Mucosa of descending colon (tissue), 3 donors: ENCODE data around the gene MRM2. TPM values are rescaled to one million over a fixed set of nuclear protein-coding genes. Genes with fewer than 3 reads are reported as not detected.
A peak's percentile ranks its signal among the peaks of the same experiment; 100 is the strongest.

ENCODE experiments used
- ATAC-seq: fragments of 200-7000 bp; cut with Tn5 transposase; one replicate; pipeline ENCODE4 v1.9.1; 2020; ENCODE audit warnings: mild to moderate bottlenecking, moderate library complexity
- DNase-seq, 3 donors: peaks; one replicate each; pipeline ENCODE4 v3.0.0-alpha.2; 2020
- H3K36me3 ChIP-seq: fragments of 200-600 bp; one replicate; pipeline ENCODE4 v1.8.0; 2021; ENCODE audit warnings: low read depth, mild to moderate bottlenecking
- H3K4me1 ChIP-seq: fragments of 200-600 bp; one replicate; pipeline ENCODE4 v1.8.0; 2021; ENCODE audit warnings: low read depth, mild to moderate bottlenecking
- H3K4me3 ChIP-seq: fragments of 200-600 bp; one replicate; pipeline ENCODE4 v1.8.0; 2021; ENCODE audit warnings: mild to moderate bottlenecking
- H3K9me3 ChIP-seq: fragments of 200-600 bp; one replicate; pipeline ENCODE4 v1.8.0; 2021; ENCODE audit warnings: mild to moderate bottlenecking
- intact Hi-C, 2 donors: fragments of 100-400 bp; cut with DNase I in 1 of 2; cut with micrococcal nuclease in 1 of 2; formaldehyde crosslinking; loops; one replicate each; pipeline versions ENCODE4 v1.11.0 to v1.11.1; 2022; cut with DNase I, micrococcal nuclease
- long read RNA-seq, 2 donors: library from polyadenylated mRNA; unstranded; transcript quantifications; one replicate each; pipeline ENCODE4 v2.0.0, GENCODE V29; 2019 to 2021
- total RNA-seq, 3 donors: library from RNA; stranded (reverse); fragmentation: NEBNext Ultra II Directional in 2 of 3; extraction: Animal tissue kit (Norgen Biotek cat#: 25700) in 2 of 3; gene quantifications; one replicate each; pipeline versions ENCODE4 v1.2.1 to v1.2.4, GENCODE V29; 2021 to 2023
- TF ChIP-seq, protein P1 (sequence below): fragments of 200-600 bp; IDR thresholded peaks from one replicate; pipeline ENCODE4 v1.8.0; 2022; ENCODE audit warnings: antibody characterized with exemption, mild to moderate bottlenecking
- donor health status: DM: no; HTN: no; CAD: no; lungs with moderate emphysema.
- donor health status: DM: no; HTN: no; CAD: no.
- donor health status: DM: no; HTN: yes; CAD: no.

Gene MRM2
- total RNA-seq, result 10 to 100 TPM; 16.5 to 18.8 (median 17.2) TPM
- long read RNA-seq, donor 1, transcript MRM2-205 (4 exons, 2,511 nt), result minor isoform, 5 of 37 reads
- long read RNA-seq, donor 1, transcript MRM2-201 (3 exons, 1,601 nt), result major isoform, 18 of 37 reads
- long read RNA-seq, donor 1, partial matches to known transcripts, result 2 of 37 reads
- long read RNA-seq, donor 1, other reads (novel, unspliced or antisense), result 10 of 37 reads
- long read RNA-seq, donor 2, transcript MRM2-201 (3 exons, 1,601 nt), result major isoform, 12 of 21 reads
- long read RNA-seq, donor 2, partial matches to known transcripts, result 2 of 21 reads
- long read RNA-seq, donor 2, other reads (novel, unspliced or antisense), result 5 of 21 reads

DNA sequence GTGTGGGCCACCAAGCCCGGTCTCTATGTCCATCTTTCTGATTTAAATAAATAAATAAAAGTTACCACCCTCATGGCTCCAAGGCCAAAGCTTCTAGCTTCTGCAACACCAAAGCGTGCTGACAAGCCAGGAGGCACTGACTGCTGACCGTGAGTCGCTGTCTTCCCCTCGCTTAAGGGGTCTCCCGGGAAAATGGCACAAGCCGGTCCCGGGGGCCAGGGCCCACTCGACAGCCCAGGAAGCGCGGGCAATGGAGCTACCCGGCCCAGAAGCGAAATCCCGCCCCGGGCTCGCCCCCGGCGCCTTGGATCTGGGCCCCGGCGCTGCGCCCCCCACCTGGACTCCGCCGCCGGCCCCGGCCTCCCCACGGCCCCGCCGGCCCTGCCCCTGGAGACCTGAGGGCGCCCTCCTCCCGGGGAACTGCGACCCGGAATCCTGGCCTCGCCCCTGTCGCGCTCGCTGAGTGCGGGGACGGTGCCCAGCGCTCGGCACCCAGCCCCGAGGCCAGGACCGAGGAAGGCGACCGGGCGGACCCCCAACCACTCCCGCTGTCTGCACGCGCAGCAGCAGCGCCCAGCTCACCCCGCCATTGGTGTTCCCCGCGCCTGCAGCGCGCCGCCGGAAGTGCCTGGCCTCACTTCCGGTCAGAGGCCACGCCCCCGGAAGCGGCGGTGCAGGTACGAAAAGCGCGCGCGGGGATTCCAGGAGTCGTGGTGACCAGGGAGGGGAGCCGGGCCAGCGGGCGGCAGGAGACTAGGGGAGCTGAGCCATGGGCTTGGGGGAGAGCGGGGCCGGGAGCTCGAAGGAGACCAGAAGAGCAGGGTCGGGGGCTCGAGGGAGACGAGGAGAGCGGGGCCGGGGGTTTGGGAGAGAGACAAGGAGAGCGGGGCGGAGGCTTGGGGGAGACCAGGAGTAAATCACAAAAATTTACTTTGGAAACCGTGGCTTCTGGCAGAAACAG, at the start of gene MRM2, which contains the start of gene NUDT1:
TSS of gene MRM2 (minus strand) at position 626 of the 961 bp plus-strand sequence. CDS start at position 590, 36 bp downstream.
TSS of gene NUDT1 (plus strand) at position 647 of the 961 bp plus-strand sequence. CDS start 2,349 bp downstream, outside the sequence.
- H3K36me3 ChIP-seq, result no peaks in the 10 kb centered on the region
- TF ChIP-seq, protein P1, sequence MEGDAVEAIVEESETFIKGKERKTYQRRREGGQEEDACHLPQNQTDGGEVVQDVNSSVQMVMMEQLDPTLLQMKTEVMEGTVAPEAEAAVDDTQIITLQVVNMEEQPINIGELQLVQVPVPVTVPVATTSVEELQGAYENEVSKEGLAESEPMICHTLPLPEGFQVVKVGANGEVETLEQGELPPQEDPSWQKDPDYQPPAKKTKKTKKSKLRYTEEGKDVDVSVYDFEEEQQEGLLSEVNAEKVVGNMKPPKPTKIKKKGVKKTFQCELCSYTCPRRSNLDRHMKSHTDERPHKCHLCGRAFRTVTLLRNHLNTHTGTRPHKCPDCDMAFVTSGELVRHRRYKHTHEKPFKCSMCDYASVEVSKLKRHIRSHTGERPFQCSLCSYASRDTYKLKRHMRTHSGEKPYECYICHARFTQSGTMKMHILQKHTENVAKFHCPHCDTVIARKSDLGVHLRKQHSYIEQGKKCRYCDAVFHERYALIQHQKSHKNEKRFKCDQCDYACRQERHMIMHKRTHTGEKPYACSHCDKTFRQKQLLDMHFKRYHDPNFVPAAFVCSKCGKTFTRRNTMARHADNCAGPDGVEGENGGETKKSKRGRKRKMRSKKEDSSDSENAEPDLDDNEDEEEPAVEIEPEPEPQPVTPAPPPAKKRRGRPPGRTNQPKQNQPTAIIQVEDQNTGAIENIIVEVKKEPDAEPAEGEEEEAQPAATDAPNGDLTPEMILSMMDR, result no peak
- H3K4me1 ChIP-seq, result peaks cover 16% of the 10 kb centered on the region
- intact Hi-C loops, result loop anchor here (5.0 to 10.0 kb wide), 2 partner anchors 100 to 103 kb away; no protein-coding TSS in a partner anchor
- peak; percentile 96 for ATAC-seq
- peak within 1 kb of the TSS; percentile 94 for H3K4me3 ChIP-seq
- DNase-seq, result peak; percentile 90 to 91 (median 90)
- no peaks in the 10 kb centered on the region for H3K9me3 ChIP-seq

DNA sequence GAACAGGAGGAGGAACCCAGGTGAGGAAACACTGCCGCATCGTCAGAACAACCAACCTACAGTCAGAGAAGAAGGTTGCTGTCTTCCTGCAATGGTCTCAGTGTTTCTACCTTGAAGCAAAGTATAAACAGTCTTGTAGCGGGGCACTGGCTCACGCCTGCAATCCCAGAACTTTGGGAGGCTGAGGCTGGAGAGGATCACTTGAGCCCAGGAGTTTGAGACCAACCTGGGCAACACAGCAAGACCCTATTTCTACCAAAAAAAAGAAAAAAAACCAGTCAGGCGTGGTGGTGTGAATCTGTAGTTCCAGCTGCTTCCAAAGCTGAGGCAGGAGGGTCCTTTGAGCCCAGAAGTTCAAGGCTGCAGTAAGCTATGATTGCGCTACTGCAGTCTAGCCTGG, 48.9 kb upstream of the MRM2 start:
- no peak for DNase-seq
- no peaks in the 10 kb centered on the region for H3K4me1 ChIP-seq
- no peak for ATAC-seq
- intact Hi-C loops, result no loop called here
- TF ChIP-seq, protein P1, result no peak
- no peaks in the 10 kb centered on the region for H3K9me3 ChIP-seq
- H3K4me3 ChIP-seq, result no peak overlapping the region
- H3K36me3 ChIP-seq, result no peaks in the 10 kb centered on the region

DNA sequence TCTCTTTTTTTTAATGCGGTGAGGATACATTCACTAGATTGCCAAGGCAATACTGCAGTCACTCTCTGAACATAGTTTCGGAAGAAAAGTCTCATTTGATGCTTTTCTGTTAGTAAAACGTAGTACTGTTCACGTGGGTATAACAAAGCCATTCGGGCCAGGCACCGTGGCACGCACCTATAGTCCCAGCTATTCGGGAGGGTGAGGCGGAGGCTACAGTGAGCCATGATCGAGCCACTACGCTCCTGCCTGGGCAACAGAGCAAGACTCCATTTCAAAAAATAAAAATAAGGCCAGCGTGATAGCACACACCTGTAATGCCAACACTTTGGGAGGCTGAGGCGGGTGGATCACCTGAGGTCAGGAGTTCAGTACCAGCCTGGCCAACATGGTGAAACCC, 47.6 kb upstream of the MRM2 start:
- no peak for DNase-seq
- ATAC-seq, result no peak
- TF ChIP-seq, protein P1, result no peak
- intact Hi-C loops, result no loop called here
- Histone ChIP-seq H3K4me1 (no peaks in the 10 kb centered on the region), H3K4me3 (no peak overlapping the region), H3K9me3 (no peaks in the 10 kb centered on the region), H3K36me3 (no peaks in the 10 kb centered on the region)

DNA sequence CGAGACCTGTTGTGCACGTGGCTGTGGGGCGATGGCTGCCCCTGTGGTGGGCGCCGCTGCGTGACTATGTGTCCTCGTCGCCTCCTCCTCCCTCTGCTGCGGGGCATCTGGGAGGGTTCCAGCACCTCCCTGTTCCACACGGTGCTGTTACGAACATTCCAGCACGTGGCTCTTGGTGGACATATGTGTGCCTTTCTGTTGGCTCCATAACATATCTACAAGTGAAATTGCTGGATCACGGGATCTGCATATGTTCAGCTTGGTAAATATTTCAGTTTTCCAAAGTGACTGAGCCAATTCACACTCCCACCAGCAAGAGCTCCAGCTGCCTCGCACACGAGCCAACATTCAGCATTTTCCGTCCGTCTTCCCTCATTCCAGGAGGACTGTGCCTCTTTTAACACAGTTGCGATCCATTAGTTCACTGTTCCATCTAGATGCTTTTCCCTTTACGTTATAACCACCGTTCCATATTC, 47.1 kb upstream of the MRM2 start:
- intact Hi-C loops, result no loop called here
- no peak for DNase-seq
- H3K36me3 ChIP-seq, result no peaks in the 10 kb centered on the region
- H3K4me3 ChIP-seq, result no peak overlapping the region
- H3K4me1 ChIP-seq, result no peaks in the 10 kb centered on the region
- TF ChIP-seq, protein P1, result no peak
- ATAC-seq, result no peak
- no peaks in the 10 kb centered on the region for H3K9me3 ChIP-seq

DNA sequence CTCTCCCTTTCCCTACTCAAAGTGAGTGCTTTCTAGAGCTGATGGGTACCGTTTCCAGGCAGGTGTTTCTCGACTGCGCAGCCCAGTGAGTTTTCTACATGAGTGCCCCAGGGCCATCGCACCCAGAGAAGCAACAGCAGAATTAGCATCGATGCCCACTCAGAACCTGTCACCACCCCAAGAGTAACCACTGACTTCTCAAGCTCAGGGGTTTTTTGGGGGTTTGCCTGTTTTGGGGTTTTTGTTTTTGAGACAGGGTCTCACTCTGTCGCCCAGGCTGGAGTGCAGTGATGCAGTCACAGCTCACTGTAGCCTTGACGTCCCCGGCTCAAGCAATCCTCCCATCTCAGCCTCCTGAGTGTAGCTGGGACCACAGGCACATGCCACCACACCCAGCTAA, 46.5 kb upstream of the MRM2 start:
- H3K4me3 ChIP-seq, result no peak overlapping the region
- no peaks in the 10 kb centered on the region for H3K36me3 ChIP-seq
- no peaks in the 10 kb centered on the region for H3K4me1 ChIP-seq
- TF ChIP-seq, protein P1, result no peak
- no peaks in the 10 kb centered on the region for H3K9me3 ChIP-seq
- intact Hi-C loops, result no loop called here
- ATAC-seq (no peak), DNase-seq (no peak)
